Calu3 (cell line): ENCODE measurements around the gene FLRT1. TPM values are rescaled to one million over a fixed set of nuclear protein-coding genes. Genes with fewer than 3 reads are reported as not detected.

Experiments
- Bru-seq: library from RNA; stranded (reverse); fragments of 400-500 nt; gene quantifications from one replicate; lab custom pipeline; 2021; lab: Mats Ljungman, UMichigan
- BruChase-seq, 2 experiments: library from RNA; stranded (reverse); fragments of 400-500 nt; gene quantifications; one replicate each; lab custom pipeline; 2021; lab: Mats Ljungman, UMichigan
- BruUV-seq: library from RNA; stranded (reverse); fragments of 400-500 nt; replicated peaks from 2 replicates; lab custom pipeline; 2021; lab: Mats Ljungman, UMichigan
- CTCF ChIA-PET: fragments of 300-600 bp; sonication (Branson Sonifier 250); formaldehyde crosslinking; loops from one replicate; lab custom pipeline; 2022; ENCODE audit warnings: antibody characterized with exemption; lab: Charles Lee
- DNase-seq: peaks from one replicate; pipeline ENCODE4 v3.0.0; 2022
- H3K27ac Mint-ChIP-seq: one replicate; pipeline ENCODE4 v1.8.0; 2022; ENCODE audit warnings: mixed read lengths; ENCODE audit not compliant: unreplicated experiment
- H3K27me3 Mint-ChIP-seq: one replicate; pipeline ENCODE4 v1.8.0; 2022; ENCODE audit warnings: mixed read lengths; ENCODE audit not compliant: unreplicated experiment
- H3K36me3 Mint-ChIP-seq: one replicate; pipeline ENCODE4 v1.8.0; 2022; ENCODE audit warnings: mild to moderate bottlenecking, moderate library complexity, mixed read lengths; ENCODE audit not compliant: insufficient read depth, unreplicated experiment
- H3K4me1 Mint-ChIP-seq: one replicate; pipeline ENCODE4 v1.8.0; 2022; ENCODE audit warnings: mild to moderate bottlenecking, low read depth, mixed read lengths; ENCODE audit not compliant: unreplicated experiment
- H3K4me3 Mint-ChIP-seq: one replicate; pipeline ENCODE4 v1.8.0; 2022; ENCODE audit warnings: mild to moderate bottlenecking, low read depth, moderate library complexity, mixed read lengths; ENCODE audit not compliant: unreplicated experiment
- H3K9me3 Mint-ChIP-seq: one replicate; pipeline ENCODE4 v1.8.0; 2022; ENCODE audit warnings: low read depth, mixed read lengths; ENCODE audit not compliant: unreplicated experiment
- intact Hi-C: fragments of 100-400 bp; cut with micrococcal nuclease; formaldehyde crosslinking; loops from one replicate; pipeline ENCODE4 v1.10.0; 2022; ENCODE audit not compliant: unreplicated experiment
- long read RNA-seq: library from polyadenylated mRNA; stranded (forward); transcript quantifications from one replicate; pipeline ENCODE4 v2.0.0, GENCODE V29; 2022
- total RNA-seq: library from RNA; stranded (reverse); gene quantifications from 2 replicates; pipeline ENCODE4 v1.2.3, GENCODE V29; 2022
- TF ChIP-seq, protein P1 (sequence below): fragments of 200-600 bp; IDR thresholded peaks from one replicate; pipeline ENCODE4 v1.8.0; 2022; ENCODE audit warnings: antibody characterized with exemption; ENCODE audit not compliant: unreplicated experiment

The FLRT1 gene, protein sequence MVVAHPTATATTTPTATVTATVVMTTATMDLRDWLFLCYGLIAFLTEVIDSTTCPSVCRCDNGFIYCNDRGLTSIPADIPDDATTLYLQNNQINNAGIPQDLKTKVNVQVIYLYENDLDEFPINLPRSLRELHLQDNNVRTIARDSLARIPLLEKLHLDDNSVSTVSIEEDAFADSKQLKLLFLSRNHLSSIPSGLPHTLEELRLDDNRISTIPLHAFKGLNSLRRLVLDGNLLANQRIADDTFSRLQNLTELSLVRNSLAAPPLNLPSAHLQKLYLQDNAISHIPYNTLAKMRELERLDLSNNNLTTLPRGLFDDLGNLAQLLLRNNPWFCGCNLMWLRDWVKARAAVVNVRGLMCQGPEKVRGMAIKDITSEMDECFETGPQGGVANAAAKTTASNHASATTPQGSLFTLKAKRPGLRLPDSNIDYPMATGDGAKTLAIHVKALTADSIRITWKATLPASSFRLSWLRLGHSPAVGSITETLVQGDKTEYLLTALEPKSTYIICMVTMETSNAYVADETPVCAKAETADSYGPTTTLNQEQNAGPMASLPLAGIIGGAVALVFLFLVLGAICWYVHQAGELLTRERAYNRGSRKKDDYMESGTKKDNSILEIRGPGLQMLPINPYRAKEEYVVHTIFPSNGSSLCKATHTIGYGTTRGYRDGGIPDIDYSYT
- total RNA-seq (0.09 and 0.10 TPM in 2 replicates), Bru-seq, nascent RNA (not detected), BruChase-seq, experiment 1, labeled RNA remaining after a 6-hour chase (percentile 16 among the genes with signal in this experiment), BruChase-seq, experiment 2, labeled RNA remaining after a 2-hour chase (not detected)
- long read RNA-seq: 0 reads

GRCh38 chr11:64035576-64035975 lies at the start of gene FLRT1:
Gene FLRT1 (plus strand): TSS chr11:64035931. CDS start chr11:64116268, 80,337 bp downstream.
- intact Hi-C loops: no loop called here
- CTCF ChIA-PET: no interaction called here
- H3K27ac Mint-ChIP-seq: peak within 1 kb of the TSS; percentile 12
- H3K27me3 Mint-ChIP-seq: peaks cover 48% of the 10 kb centered on the region
- H3K4me1 Mint-ChIP-seq: no peaks in the 10 kb centered on the region
- TF ChIP-seq, protein P1, sequence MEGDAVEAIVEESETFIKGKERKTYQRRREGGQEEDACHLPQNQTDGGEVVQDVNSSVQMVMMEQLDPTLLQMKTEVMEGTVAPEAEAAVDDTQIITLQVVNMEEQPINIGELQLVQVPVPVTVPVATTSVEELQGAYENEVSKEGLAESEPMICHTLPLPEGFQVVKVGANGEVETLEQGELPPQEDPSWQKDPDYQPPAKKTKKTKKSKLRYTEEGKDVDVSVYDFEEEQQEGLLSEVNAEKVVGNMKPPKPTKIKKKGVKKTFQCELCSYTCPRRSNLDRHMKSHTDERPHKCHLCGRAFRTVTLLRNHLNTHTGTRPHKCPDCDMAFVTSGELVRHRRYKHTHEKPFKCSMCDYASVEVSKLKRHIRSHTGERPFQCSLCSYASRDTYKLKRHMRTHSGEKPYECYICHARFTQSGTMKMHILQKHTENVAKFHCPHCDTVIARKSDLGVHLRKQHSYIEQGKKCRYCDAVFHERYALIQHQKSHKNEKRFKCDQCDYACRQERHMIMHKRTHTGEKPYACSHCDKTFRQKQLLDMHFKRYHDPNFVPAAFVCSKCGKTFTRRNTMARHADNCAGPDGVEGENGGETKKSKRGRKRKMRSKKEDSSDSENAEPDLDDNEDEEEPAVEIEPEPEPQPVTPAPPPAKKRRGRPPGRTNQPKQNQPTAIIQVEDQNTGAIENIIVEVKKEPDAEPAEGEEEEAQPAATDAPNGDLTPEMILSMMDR: no peak
- BruUV-seq: no TSS peak
- H3K36me3 Mint-ChIP-seq: peaks cover 5% of the 10 kb centered on the region
- peak within 1 kb of the TSS; percentile 65 for H3K4me3 Mint-ChIP-seq
- H3K9me3 Mint-ChIP-seq: no peaks in the 10 kb centered on the region
- DNase-seq: no peak

- H3K36me3 Mint-ChIP-seq: peaks cover 47% of the 10 kb centered on the region
- peak within 1 kb of the TSS; percentile 77 for H3K27ac Mint-ChIP-seq
- H3K27me3 Mint-ChIP-seq: no peaks in the 10 kb centered on the region
- BruUV-seq: no TSS peak
- TF ChIP-seq, protein P1: no peak
- intact Hi-C loops: no loop called here
- no peaks in the 10 kb centered on the region for H3K9me3 Mint-ChIP-seq
- CTCF ChIA-PET: no interaction called here
- peak; percentile 96 for DNase-seq
- peaks cover 22% of the 10 kb centered on the region for H3K4me1 Mint-ChIP-seq
- peak within 1 kb of the TSS; percentile 76 for H3K4me3 Mint-ChIP-seq
Observed at GRCh38 chr11:63986156-63986931, 49.4 kb upstream of the FLRT1 start, which contains the start of gene OTUB1. Gene OTUB1 (plus strand): TSS chr11:63986438. CDS start chr11:63986457, 19 bp downstream.

DNA sequence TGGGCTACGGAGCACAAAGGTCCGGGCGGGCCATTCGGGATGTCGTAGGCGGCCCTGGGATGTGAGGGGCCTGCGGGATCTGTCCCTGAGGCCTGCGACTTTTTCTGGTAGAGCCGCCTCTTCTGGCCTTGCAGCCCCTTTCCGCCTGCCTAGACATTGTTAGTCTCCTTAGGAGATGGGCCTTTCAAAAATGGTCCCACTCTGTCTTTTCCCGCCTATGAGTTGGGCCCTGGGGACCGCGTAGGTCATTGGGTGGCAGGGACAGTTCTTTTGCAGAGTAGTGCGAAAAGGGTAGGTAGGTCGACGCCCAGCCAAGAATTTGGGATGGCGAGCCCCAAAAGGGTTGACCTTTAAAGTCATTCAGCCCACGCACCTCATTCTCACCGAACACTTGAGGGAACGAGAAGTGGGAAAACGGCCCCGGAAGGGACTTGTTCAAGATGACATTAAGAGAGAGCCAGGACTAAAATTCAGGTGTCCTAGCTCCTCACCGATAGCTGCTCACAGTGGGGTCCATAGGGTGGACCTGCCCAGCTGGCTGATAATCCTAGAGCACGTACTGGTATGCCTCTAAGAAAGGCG lies 48.7 kb upstream of the FLRT1 start:
- no peaks in the 10 kb centered on the region for H3K27me3 Mint-ChIP-seq
- TSS peak; percentile 84 for BruUV-seq
- TF ChIP-seq, protein P1: no peak
- H3K4me1 Mint-ChIP-seq: peaks cover 22% of the 10 kb centered on the region
- H3K36me3 Mint-ChIP-seq: peaks cover 54% of the 10 kb centered on the region
- intact Hi-C loops: no loop called here
- no peak overlapping the region for H3K27ac Mint-ChIP-seq
- DNase-seq: no peak
- CTCF ChIA-PET: interaction anchor here (1.5 kb wide), 1 partner anchor 15 kb away, joined by 3 read pairs; no protein-coding TSS in a partner anchor
- H3K4me3 Mint-ChIP-seq: peak overlapping the region; percentile 76
- H3K9me3 Mint-ChIP-seq: no peaks in the 10 kb centered on the region

DNA sequence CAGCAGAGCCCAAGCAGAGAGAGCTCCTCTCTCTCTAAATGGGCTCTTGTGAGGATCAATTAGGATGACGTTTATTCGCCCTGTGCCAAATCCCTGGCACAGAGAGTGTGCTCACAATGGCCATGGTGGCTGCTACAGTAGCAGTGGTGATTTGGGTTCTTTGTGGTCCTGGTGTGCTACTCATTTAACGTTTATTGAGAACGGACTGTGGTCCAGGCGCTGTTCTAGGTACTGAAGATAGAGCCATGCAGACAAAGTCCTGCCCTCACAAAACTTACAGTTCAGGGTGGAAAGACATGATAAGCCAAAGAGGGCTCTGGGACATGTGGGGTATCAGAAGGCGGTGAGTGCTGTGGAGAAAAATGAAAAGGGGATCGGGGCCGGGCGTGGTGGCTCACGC lies 44.2 kb upstream of the FLRT1 start:
- intact Hi-C loops: no loop called here
- TF ChIP-seq, protein P1: no peak
- H3K36me3 Mint-ChIP-seq: peaks cover 60% of the 10 kb centered on the region
- H3K27me3 Mint-ChIP-seq: no peaks in the 10 kb centered on the region
- DNase-seq: no peak
- BruUV-seq: no TSS peak
- CTCF ChIA-PET: interaction anchor here (0.5 kb wide), 1 partner anchor 75 kb away, joined by 6 read pairs; no protein-coding TSS in a partner anchor
- H3K4me3 Mint-ChIP-seq: no peak overlapping the region
- no peaks in the 10 kb centered on the region for H3K9me3 Mint-ChIP-seq
- no peak overlapping the region for H3K27ac Mint-ChIP-seq
- H3K4me1 Mint-ChIP-seq: peaks cover 14% of the 10 kb centered on the region
